GM23248 (cell line): ENCODE data around the gene FSIP1. TPM values are rescaled to one million over a fixed set of nuclear protein-coding genes. Genes with fewer than 3 reads are reported as not detected.

Experiments used
- DNase-seq: peaks from one replicate; pipeline ENCODE4 v3.0.0-alpha.2; 2015
- H2AFZ ChIP-seq: fragments of 200-600 bp; sonication (generic); 2 replicates; pipeline ENCODE4 v1.6.1; 2016; ENCODE audit warnings: antibody characterized with exemption
- H3F3A ChIP-seq: fragments of 200-600 bp; sonication (generic); 2 replicates; pipeline ENCODE4 v1.6.1; 2016; ENCODE audit warnings: mild to moderate bottlenecking, antibody characterized with exemption, mixed run types; ENCODE audit not compliant: insufficient read depth
- H3K27ac ChIP-seq: fragments of 200-600 bp; sonication (generic); 2 replicates; pipeline ENCODE4 v1.5.1; 2016; ENCODE audit warnings: mild to moderate bottlenecking
- H3K27me3 ChIP-seq: fragments of 200-600 bp; sonication (generic); replicated peaks from 2 replicates; pipeline ENCODE4 v1.6.1; 2016; ENCODE audit warnings: mild to moderate bottlenecking; ENCODE audit not compliant: insufficient read depth
- H3K36me3 ChIP-seq: fragments of 200-600 bp; sonication (generic); 2 replicates; pipeline ENCODE4 v1.6.1; 2016; ENCODE audit warnings: low read depth, mild to moderate bottlenecking
- H3K4me1 ChIP-seq: fragments of 200-600 bp; sonication (generic); 2 replicates; pipeline ENCODE4 v1.6.1; 2016; ENCODE audit warnings: mild to moderate bottlenecking; ENCODE audit not compliant: insufficient read depth
- H3K4me2 ChIP-seq: fragments of 200-600 bp; sonication (generic); one replicate; pipeline ENCODE4 v1.6.1; 2016; ENCODE audit warnings: mild to moderate bottlenecking; ENCODE audit not compliant: unreplicated experiment
- H3K4me3 ChIP-seq: fragments of 200-600 bp; sonication (generic); 2 replicates; pipeline ENCODE4 v1.5.1; 2016; ENCODE audit warnings: mild to moderate bottlenecking
- H3K79me2 ChIP-seq: fragments of 200-600 bp; sonication (generic); 2 replicates; pipeline ENCODE4 v1.6.1; 2016; ENCODE audit warnings: mild to moderate bottlenecking; ENCODE audit not compliant: insufficient read depth
- H3K9ac ChIP-seq: fragments of 200-600 bp; sonication (generic); 2 replicates; pipeline ENCODE4 v1.6.1; 2016; ENCODE audit warnings: mild to moderate bottlenecking
- H3K9me2 ChIP-seq: fragments of 200-600 bp; sonication (generic); 2 replicates; pipeline ENCODE4 v1.6.1; 2016; ENCODE audit warnings: mixed run types, mild to moderate bottlenecking, moderate library complexity; ENCODE audit not compliant: insufficient read depth
- H3K9me3 ChIP-seq: fragments of 200-600 bp; sonication (generic); one replicate; pipeline ENCODE4 v1.6.1; 2017; ENCODE audit warnings: low read depth
- H4K20me1 ChIP-seq: fragments of 200-600 bp; sonication (generic); 2 replicates; pipeline ENCODE4 v1.6.0; 2016; ENCODE audit not compliant: insufficient read depth
- EZH2 ChIP-seq: fragments of 200-600 bp; sonication (generic); IDR thresholded peaks from 2 replicates; pipeline ENCODE4 v1.6.1; 2018; ENCODE audit warnings: antibody characterized with exemption, mild to moderate bottlenecking; ENCODE audit not compliant: insufficient read depth, poor library complexity, severe bottlenecking
- EZH2phosphoT487 ChIP-seq: fragments of 200-600 bp; sonication (generic); IDR thresholded peaks from 2 replicates; pipeline ENCODE4 v1.6.1; 2018; ENCODE audit warnings: antibody characterized with exemption, moderate library complexity, mild to moderate bottlenecking, low read depth; ENCODE audit not compliant: insufficient read depth
- WGBS, 2 experiments: methylation state at CpG; one replicate each; pipeline ENCODE4 v1.1.6; 2015 to 2017; ENCODE audit warnings: low lambda C conversion rate in 2 of 2, low coverage in 1 of 2; ENCODE audit errors: missing lambda C conversion rate in 2 of 2; 5-methylcytosine and 5-hydroxymethylcytosine counted together
- in situ Hi-C: fragments of 300-500 bp; cut with MboI; formaldehyde crosslinking; loops from 2 replicates; pipeline ENCODE4 v1.15.0; 2020
- polyA plus RNA-seq: library from polyadenylated mRNA; unstranded; fragments of >200 nt; fragmentation: Nextera tagmentation; extraction: Ambion mirVana; gene quantifications from 2 replicates; pipeline ENCODE4 v1.2.1, GENCODE V29; 2016
- total RNA-seq: library from RNA; depleted of rRNA; stranded (reverse); fragments of >200 nt; shearing (Covaris generic); gene quantifications from 2 replicates; pipeline ENCODE4 v1.2.3, GENCODE V29; 2014

FSIP1 gene
- total and polyA plus RNA-seq, 2 experiments from 2014 or later, result 2.4 TPM

DNA sequence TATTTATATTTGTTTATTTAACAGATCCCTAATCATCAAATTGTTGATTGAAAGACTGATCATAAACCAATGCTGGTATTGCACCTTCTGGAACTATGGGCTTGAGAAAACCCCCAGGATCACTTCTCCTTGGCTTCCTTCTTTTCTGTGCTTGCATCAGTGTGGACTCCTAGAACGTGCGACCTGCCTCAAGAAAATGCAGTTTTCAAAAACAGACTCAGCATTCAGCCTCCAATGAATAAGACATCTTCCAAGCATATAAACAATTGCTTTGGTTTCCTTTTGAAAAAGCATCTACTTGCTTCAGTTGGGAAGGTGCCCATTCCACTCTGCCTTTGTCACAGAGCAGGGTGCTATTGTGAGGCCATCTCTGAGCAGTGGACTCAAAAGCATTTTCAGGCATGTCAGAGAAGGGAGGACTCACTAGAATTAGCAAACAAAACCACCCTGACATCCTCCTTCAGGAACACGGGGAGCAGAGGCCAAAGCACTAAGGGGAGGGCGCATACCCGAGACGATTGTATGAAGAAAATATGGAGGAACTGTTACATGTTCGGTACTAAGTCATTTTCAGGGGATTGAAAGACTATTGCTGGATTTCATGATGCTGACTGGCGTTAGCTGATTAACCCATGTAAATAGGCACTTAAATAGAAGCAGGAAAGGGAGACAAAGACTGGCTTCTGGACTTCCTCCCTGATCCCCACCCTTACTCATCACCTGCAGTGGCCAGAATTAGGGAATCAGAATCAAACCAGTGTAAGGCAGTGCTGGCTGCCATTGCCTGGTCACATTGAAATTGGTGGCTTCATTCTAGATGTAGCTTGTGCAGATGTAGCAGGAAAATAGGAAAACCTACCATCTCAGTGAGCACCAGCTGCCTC lies 187.1 kb downstream of the FSIP1 start:
- Histone ChIP-seq H3K79me2 (no peaks in the 10 kb centered on the region), H3K9me2 (no peaks in the 10 kb centered on the region), H3K36me3 (peaks cover 80% of the 10 kb centered on the region), H3K4me3 (peak overlapping the region; percentile 74), H2AFZ (no peak overlapping the region), H3K27me3 (no peaks in the 10 kb centered on the region), H3F3A (peaks cover 100% of the 10 kb centered on the region), H3K27ac (peak overlapping the region; percentile 95), H3K9ac (peak overlapping the region; percentile 89), H3K4me1 (peaks cover 11% of the 10 kb centered on the region), H4K20me1 (peaks cover 42% of the 10 kb centered on the region; the same call in 1 of the 2 replicates), H3K9me3 (no peaks in the 10 kb centered on the region), H3K4me2 (peak overlapping the region; percentile 24)
- in situ Hi-C loops, result no loop called here
- TF ChIP-seq EZH2phosphoT487, result no peak
- TF ChIP-seq EZH2, result no peak
- DNase-seq, result peak; percentile 58
- 77 to 79% methylated on average over 8 of the region's 8 CpGs for WGBS, 2 experiments

DNA sequence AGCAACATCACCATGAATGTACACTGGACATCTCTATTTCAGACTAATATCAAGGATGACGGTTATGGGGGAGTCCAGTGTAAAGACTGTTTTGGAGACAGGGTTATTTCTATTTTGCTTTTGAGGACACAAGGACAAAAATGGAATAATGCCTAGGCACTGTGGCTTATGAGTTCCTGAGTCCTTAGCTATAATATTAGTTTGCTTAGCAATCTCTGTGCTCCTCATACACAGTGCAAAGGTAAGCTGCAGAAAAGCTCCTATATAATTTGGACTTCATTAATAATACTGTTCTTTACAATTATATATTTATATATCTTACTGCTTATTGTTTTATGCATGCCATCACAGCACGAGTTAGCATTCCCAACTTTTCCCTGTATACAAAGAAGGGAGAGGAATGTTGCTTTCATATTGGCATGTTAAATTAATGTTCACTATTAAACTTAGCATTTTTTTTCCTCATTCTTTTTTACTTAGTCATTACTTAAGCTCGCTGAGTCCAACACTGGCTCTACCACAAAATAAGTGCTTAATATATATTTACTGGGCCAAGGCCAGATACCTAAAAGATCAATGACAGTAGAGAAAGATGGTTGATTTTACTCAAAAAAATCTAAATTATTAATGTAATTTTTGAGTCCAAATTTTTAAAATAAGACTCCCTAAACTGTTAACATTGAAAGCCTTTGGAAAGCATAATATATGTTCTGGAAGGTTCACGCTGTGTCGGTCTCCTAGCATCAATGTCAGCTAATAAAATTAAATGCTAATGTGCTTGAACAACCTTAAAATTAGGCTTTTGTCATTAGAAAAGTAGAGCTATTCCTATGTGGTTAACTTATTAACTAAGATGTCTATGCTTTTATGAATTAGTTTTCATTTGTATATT lies 187.9 kb downstream of the FSIP1 start:
- in situ Hi-C loops, result no loop called here
- WGBS, 2 experiments, result 55 to 57% methylated on average over 5 of the region's 5 CpGs
- H3K4me2 ChIP-seq, result peak overlapping the region; percentile 24

DNA sequence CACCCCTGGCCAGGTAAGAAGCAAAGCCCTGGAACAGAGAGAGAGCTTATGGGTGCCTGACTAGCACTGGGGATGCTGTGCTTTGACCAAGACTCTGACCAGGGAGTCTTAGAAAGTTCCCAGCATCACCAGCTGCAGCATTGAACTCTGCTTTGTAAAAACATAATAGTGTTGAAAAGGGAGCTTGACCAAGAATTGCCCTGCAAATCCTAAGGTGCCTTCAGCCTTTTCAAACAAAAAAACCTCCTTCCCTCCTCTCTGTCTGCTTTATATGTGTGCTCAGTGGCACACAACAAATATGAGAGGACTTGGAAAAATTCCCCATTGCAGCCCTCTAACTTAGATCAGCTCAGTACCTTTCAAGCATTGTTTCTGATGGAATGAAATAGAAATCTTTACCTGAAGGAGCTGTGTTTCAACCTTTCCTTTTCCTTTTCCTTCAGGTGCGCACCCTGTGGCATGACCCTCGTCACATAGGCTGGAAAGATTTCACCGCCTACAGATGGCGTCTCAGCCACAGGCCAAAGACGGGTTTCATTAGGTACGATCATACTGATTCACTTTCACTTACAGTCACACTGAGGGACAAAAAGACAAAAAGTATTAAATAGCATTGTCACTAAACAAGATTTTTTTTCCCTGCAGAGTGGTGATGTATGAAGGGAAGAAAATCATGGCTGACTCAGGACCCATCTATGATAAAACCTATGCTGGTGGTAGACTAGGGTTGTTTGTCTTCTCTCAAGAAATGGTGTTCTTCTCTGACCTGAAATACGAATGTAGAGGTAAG lies 188.8 kb downstream of the FSIP1 start:
- no peaks in the 10 kb centered on the region for H3K27me3 ChIP-seq
- peak overlapping the region; percentile 75 for H3K4me2 ChIP-seq
- peaks cover 89% of the 10 kb centered on the region for H3K36me3 ChIP-seq
- no peaks in the 10 kb centered on the region for H3K9me3 ChIP-seq
- H3K9me2 ChIP-seq, result no peaks in the 10 kb centered on the region
- peak overlapping the region; percentile 89 for H3K9ac ChIP-seq
- no peaks in the 10 kb centered on the region; the same call in 1 of the 2 replicates for H3K4me1 ChIP-seq
- WGBS, 2 experiments, result 73 to 78% methylated on average over 7 of the region's 7 CpGs
- H3K4me3 ChIP-seq, result peak overlapping the region; percentile 74
- H4K20me1 ChIP-seq, result peaks cover 55% of the 10 kb centered on the region; the same call in 1 of the 2 replicates
- peak overlapping the region; percentile 95 for H3K27ac ChIP-seq
- no peaks in the 10 kb centered on the region for H3K79me2 ChIP-seq
- TF ChIP-seq EZH2phosphoT487 (no peak), EZH2 (no peak)
- peak; percentile 41 for DNase-seq
- in situ Hi-C loops, result no loop called here
- H2AFZ ChIP-seq, result no peak overlapping the region
- H3F3A ChIP-seq, result peaks cover 100% of the 10 kb centered on the region

More for the DNA sequence above, 187.9 kb downstream of the FSIP1 start:
- Histone ChIP-seq H3K4me3 (peak overlapping the region; percentile 74), H2AFZ (no peak overlapping the region), H3K27ac (peak overlapping the region; percentile 95), H3F3A (peaks cover 100% of the 10 kb centered on the region), H3K36me3 (peaks cover 88% of the 10 kb centered on the region), H3K4me1 (peaks cover 2% of the 10 kb centered on the region; the same call in 1 of the 2 replicates), H3K9me2 (no peaks in the 10 kb centered on the region), H4K20me1 (peaks cover 46% of the 10 kb centered on the region; the same call in 1 of the 2 replicates), H3K27me3 (no peaks in the 10 kb centered on the region), H3K9me3 (no peaks in the 10 kb centered on the region), H3K9ac (peak overlapping the region; percentile 89), H3K79me2 (no peaks in the 10 kb centered on the region)
- peak; percentile 63 for DNase-seq
- TF ChIP-seq EZH2phosphoT487 (no peak), EZH2 (no peak)
